ENCODE results near the gene TADA2A.
A peak's percentile ranks its signal among the peaks of the same experiment; 100 is the strongest.

Gene TADA2A, protein sequence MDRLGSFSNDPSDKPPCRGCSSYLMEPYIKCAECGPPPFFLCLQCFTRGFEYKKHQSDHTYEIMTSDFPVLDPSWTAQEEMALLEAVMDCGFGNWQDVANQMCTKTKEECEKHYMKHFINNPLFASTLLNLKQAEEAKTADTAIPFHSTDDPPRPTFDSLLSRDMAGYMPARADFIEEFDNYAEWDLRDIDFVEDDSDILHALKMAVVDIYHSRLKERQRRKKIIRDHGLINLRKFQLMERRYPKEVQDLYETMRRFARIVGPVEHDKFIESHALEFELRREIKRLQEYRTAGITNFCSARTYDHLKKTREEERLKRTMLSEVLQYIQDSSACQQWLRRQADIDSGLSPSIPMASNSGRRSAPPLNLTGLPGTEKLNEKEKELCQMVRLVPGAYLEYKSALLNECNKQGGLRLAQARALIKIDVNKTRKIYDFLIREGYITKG

DNA sequence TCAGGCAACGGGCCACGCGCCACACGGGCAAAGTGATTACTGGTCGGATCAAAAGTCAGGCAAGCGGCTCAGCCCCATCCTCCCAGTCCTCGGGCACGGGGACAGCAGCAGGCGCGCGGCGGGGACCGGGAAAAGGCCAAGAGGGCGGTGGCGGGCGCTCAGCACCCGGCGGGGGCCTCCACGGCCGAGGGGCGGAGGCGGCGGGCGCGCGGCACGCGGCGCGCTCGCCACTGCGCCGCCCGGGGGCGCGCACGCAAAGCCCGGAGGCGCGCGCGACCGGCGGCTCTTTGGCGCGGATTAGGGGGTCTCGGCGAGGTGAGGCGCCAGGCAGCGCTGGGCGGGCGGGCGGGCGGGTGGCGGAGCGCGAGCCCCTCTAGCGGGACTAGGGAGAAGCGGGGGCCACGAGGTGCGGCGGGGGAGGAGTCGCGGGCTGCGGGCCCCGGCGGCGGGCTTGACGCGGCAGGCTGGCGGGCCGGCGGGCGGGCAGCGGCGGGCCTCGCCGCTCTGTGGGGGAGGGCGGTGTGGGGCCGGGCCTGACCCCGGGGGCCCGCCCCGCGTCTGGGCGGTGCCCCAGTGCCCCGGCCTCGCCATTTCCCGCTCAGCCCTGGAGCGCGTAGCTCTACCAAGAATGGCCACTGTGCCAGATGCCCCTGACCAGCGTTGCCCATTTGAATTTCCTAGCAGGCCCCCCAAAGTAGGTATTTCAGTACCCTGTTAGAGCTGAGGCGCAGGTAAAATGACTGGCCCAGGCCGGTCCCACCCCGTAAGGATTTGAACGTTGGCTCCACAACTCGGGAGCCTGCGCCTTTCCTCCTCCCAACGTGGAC lies at the start of gene TADA2A, which contains the start of gene ACACA:
Gene TADA2A, plus strand, starts transcription at position 252 of the 827 bp plus-strand sequence. CDS start 4,480 bp downstream, outside the sequence.
Gene ACACA, minus strand, starts transcription at position 202 of the 827 bp plus-strand sequence. CDS start 537 bp downstream, outside the sequence.
- peak within 1 kb of the TSS; percentile 85 for H3K4me3 ChIP-seq (ENCODE audit: low read depth, low read length)

DNA sequence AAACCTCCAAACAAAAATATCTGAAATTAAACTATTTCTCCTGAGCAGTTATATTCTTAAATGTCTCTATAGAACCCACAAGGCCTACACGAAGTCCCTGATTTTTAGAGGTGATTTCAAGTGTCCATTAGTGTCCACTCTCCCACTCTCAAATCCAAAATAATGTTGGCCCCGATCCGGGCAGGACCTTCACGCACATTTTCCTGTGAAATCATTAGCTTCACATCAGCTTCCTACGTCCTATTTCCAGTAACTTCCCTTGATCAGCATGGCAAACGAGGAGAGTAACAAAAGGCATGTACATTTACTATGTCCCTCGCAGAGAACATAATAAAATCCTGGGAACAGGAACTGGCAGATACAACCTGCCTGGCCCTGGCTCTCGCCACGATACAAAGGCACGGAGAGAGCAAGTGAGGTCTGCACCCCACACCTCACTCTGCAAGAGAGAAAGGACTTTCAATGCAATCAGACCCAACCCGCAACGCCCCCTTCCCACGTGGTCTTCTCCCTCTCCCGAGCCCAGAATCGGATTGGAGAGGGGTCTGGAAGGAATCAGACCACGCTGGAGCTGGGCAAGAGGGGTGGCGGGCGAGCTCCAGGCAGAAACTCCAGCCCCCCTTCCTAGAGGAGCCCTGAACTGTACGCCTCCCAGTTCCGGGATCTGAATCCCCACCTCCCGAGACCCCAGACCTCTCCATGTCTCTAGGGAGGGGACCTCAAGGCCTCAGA lies 48.4 kb upstream of the TADA2A start:
- peak overlapping the region; percentile 77 for H3K4me3 ChIP-seq (ENCODE audit: low read depth, low read length)

DNA sequence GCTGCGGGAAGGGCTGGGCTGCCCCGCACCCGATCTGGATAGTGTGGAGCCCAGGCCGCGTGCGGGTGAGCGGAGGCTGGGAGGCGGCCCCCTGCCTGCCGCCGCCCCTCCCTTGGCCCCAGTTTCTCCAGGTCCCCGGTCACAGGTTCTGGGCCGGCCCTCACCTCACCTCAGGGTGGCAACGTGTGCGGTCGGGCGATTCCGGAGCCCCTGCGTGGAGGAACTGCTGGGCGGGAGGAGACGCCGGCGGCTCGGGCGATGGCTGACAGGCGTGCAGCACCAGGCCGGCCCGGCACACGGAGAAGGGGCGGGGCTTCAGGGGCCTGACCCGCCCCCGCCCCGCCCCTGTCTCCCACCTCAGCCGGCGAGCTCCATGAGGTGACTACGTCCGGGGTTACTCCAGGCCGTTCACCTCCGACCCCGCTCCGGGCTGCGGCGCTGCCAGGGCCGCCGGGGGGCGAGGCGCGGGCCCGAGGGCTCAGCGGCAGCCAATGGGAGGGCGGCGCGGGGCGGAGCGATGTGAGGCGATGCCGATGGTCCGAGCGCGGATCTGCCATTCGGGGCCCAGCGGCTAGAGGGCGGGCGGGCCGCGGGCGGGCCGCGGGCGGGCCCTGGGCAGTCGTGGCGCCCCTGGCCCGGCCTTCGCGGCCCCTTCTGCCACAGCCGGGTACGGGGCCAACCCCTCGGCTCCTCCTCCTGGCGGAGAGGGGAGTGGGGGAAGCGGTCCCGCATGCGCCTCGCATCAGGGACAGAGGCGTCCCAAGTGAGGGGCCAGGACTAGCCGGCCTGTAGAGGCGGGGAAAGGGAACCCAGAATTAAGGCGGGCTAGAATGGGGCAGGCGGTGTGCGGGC lies 47.6 kb upstream of the TADA2A start:
- peak overlapping the region; percentile 77 for H3K4me3 ChIP-seq (ENCODE audit: low read depth, low read length)

DNA sequence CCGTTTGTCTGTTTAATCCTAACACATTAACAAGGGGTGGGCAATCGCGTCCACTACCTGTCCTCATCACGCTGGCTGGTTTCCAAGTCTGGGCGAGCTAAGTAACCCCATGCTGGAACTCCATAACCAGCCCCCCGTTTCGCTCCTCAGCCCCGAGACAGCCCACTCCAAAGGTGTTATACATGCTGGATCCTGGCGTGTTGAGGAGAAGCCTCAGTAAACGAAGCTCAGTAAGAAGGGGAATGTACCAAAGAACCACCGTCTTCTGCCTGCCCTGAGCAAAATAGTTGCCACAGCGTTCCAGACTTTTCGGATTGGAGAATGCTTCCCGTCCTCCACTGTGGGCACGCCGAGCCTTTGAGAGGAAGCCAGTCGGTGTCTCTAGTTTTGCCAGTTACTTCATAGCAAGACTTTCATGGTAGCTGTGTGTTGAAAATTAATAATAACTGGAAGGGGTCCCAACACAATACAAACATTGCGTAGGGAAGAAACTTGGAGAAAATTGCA lies 47.0 kb upstream of the TADA2A start:
- no peak overlapping the region for H3K4me3 ChIP-seq (ENCODE audit: low read depth, low read length)

DNA sequence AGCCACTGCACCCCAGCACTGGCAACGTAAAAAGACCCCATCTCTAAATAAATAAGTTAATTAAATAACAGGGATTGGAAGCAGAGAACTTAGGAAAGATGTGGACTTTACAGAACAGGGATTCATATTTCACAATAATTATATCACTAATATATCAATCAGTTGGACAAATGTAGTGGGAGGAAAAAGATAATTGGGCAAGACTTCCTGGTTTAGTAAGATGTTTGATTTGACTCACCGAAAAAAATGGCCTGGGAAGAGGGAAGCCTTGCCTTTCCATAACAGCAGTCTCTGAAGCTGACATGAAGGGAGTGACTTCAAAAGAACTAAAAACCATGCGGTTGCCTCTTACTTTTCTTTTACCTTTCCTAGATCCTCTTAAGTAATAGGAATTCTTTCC lies 46.1 kb upstream of the TADA2A start:
- H3K4me3 ChIP-seq (ENCODE audit: low read depth, low read length): no peak overlapping the region

DNA sequence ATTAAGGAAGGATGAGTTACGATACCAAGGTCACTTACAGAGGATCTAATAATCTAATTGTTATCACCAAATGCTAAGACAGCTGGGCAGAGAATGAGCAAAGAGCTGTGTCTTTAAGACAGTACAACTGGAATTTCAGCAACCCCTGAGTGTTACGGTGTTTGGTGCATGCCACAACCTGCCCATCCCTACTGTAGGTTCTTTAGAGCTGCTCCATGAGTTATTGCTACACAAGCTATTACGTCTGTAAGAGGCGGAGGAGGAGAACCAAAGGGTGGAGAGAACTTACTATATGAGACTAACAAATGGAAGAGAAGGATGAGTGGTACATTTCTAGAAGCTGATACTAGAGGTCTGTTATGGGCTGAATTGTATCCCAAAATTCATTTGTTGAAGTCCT lies 45.1 kb upstream of the TADA2A start:
- no peak overlapping the region for H3K4me3 ChIP-seq (ENCODE audit: low read depth, low read length)

DNA sequence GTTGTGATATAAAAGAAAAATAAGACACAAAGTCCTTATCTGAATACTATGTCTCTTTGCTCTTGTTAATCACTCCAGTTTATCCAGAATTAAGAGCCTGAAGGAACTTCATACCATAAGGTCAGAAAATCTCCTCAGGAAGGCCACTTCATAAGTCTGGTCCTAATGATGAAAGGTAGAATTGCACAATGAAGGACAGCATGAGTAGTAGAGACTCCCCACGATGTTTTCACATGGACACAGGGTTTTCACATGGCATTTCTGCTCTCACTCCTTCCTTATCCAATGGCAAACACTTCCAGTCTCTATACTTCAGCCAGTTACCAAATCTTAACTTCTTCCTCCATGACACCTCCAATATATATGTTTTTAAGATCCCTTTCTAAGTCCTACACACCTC lies 41.1 kb upstream of the TADA2A start:
- no peak overlapping the region for H3K4me3 ChIP-seq (ENCODE audit: low read depth, low read length)

DNA sequence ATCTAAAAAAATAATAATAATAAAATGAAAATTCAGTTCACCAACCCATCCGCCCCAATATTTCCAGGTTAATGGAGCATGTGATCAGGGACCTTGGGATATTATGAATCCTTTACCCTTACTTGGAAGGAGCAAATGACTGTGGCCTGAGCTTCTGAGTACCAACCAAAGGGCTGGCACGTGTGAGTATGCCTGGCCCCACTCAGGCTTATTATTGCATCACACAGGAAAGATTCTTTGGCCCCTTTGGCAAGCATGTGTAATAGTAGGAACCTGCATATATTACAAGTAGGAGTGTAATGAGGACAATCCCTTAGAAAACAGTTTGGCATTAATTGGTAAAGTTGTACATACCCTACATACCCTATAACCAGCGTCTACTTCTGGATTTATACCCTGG lies 38.1 kb upstream of the TADA2A start:
- no peak overlapping the region for H3K4me3 ChIP-seq (ENCODE audit: low read depth, low read length)

DNA sequence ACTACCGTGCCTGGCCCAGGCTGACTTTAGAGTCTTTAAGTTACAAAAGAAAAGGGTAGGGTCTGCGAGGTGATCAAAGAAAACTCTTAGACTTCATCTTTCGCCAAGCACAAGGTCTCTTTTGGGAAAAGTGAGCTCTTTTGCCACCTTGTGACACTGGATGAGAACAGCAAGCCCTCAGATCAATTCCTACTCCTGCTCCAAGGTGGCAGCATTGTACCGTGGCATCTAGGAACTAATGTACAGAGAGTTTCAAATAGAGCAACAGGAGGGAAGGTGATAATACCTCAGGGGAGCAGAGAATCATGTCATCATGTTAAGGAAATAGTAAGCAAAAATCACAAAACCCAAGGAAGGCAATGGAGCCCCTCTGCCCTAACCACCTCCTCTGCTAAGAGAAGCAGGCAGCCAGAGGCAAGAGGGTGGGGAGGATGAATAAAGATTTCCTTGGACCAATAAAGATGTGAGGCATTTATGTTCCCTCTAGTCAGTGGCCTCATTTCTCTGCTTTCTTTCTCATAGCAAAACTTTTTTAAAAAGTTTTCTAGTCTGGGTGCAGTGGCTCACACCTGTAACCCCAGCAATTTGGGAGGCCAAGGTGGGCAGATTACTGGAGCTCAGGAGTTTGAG lies 33.0 kb upstream of the TADA2A start:
- H3K4me3 ChIP-seq (ENCODE audit: low read depth, low read length): no peak overlapping the region

DNA sequence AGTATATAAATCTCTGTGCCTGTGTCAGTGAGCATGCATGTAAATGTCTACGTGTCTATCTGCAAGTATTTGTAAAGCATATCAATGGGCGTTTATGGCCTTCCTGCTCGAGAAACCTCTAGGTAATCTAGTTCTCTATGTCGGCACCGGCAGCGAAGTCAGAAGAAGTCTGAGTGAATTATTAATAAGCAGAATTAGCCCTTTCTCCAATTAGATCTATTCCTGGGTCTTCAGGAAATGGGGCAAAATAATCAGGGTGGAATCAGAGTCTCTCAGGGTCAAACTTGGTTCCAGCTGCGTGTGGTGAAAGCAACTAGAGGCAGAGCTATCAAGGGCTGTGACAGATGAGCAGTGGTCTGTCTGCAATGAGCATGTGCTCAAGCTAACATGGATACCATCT lies 31.0 kb upstream of the TADA2A start, which contains the start of gene C17orf78:
Gene C17orf78, plus strand, starts transcription at position 280 of the 400 bp plus-strand sequence. Its CDS starts 108 bp downstream, at position 388.
- H3K4me3 ChIP-seq (ENCODE audit: low read depth, low read length): no peak within 1 kb of the TSS

DNA sequence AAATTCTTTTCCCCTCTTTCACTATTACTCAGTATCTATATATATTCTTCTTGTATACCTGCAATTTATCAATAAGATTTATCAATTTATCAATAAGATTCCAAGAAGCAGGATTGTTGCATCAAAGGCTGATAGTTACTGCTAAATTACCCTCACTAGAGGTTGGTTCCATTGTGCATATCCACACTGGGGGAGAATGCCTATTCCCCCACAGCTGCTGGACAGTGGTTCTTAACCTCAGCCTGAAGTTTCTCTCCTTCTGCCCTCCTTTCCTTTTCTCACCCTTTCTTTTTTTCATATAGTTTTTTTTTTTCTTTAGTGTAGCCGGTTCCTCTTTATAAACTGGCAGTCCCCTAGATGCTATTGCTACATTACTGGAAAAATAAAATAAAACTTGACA lies 24.6 kb upstream of the TADA2A start:
- H3K4me3 ChIP-seq (ENCODE audit: low read depth, low read length): no peak overlapping the region

DNA sequence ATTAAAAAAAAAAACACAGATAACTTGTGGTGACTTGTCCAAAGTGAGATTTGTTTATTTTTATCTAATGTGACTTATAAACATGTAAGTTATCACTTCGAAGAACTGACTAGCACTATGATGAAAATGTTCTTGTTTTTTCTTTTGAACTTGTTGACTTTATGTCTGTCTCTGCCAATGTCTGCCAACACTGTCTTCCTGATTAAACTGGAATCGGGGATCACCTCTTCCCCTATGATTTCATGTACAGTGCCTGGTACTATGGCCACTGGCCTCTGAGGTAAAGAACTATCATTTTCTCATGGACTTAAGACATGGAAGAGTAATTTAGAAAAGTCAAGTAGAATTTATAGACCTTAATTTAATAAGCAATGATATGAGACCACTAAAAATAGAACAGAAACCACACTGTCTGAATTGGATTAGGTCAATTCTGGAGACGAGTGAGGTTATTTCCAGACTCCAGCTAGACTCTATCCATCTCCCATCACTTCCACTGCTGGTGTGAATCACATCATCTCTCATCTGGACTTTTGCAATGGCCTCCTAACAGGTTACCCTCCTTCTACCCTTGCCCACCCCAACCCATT lies 22.0 kb upstream of the TADA2A start:
- no peak overlapping the region for H3K4me3 ChIP-seq (ENCODE audit: low read depth, low read length)

DNA sequence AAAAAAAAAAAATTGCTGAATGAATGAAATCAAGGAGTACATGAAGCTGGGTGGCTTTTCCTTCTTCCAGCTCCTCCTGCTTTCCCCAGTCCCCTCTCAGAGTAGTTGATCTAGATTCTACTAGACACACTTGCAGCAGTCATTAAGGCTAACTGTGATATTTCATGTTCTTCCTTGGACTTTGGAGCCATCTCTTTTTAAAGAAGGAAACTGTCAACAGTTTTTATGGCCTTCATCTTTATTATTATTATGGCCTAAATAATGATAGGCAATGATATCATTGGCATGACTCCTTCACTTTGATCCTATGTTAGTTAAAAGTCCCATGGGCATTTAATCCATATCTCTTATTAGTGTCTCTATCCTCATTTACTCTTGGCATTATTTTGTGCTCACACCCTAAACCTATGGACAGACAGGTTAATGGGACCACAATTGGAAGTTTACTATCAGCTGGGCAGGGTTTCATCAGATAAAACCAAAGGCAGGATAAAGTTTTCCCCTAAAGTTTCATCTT lies 21.2 kb upstream of the TADA2A start:
- H3K4me3 ChIP-seq (ENCODE audit: low read depth, low read length): no peak overlapping the region

DNA sequence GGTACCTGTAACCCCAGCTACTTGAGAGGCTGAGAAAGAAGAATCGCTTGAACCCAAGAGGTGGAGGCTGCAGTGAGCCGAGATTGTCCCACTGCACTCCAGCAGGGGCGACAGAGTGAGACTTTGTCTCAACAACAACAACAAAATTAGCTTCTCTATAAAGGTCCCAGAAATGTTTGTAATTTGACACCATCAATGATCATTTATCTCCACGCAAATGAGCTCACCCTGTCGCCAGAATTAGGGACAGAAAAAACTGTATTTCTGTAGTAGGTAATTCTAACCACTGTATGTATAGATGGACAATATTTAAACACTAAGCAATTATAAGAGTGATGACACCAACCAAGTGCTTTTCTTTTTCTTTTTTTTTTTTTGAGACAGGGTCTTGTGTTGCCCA lies 20.2 kb upstream of the TADA2A start:
- no peak overlapping the region for H3K4me3 ChIP-seq (ENCODE audit: low read depth, low read length)

DNA sequence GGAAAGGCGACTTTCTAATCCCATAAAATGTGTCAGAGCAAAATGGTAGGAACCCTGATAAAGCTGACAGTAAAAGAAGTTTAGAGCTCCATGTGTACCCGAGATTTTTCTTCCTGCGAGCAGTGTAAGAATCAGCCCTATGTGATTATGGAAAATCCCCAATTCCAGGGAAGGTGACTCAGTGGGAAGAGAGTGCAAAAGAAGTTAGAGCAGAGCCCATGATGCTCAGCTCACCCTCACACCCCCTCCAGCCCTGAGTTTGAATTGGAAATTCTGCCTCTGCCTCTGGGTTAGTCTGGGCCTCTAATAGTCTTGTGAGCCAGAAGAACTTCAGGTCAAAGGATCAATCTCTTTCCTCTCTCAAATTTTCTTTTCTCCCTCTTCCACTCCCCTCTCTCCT lies 18.4 kb upstream of the TADA2A start:
- no peak overlapping the region for H3K4me3 ChIP-seq (ENCODE audit: low read depth, low read length)

DNA sequence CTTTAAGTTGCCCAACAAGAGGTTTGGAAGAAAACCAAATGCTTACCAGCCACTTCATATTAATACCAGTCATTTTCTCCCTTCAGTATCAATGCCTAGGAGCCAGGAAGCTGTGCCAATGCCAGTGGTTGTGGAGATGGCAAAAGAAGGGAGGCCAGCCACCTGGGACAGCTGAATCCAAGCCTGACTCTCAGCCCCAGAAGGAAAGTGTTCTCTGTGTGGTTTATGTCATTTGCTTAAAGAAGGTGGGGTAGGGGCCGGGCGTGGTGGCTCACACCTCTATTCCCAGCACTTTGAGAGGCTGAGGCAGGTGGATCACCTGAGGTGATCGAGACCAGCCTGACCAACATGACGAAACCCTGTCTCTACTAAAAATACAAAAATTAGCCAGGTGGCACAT lies 17.5 kb upstream of the TADA2A start:
- no peak overlapping the region for H3K4me3 ChIP-seq (ENCODE audit: low read depth, low read length)

DNA sequence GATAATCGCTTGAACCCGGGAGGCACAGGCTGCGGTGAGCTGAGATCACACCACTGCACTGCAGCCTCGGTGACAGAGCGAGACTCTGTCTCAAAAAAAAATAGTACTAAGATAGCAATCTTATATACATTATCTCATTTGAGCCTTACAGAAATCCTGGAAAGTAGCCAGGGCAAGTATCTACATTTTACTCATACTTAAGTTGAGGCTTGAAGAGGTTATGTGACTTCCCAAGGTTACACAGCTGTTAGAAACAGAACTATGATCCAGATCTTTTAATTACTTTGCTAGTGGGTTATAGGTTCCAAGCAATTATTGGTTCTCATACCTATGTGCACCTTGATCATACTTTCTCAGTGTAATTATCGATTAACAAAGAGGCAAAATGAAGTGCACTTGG lies 15.5 kb upstream of the TADA2A start:
- H3K4me3 ChIP-seq (ENCODE audit: low read depth, low read length): no peak overlapping the region

DNA sequence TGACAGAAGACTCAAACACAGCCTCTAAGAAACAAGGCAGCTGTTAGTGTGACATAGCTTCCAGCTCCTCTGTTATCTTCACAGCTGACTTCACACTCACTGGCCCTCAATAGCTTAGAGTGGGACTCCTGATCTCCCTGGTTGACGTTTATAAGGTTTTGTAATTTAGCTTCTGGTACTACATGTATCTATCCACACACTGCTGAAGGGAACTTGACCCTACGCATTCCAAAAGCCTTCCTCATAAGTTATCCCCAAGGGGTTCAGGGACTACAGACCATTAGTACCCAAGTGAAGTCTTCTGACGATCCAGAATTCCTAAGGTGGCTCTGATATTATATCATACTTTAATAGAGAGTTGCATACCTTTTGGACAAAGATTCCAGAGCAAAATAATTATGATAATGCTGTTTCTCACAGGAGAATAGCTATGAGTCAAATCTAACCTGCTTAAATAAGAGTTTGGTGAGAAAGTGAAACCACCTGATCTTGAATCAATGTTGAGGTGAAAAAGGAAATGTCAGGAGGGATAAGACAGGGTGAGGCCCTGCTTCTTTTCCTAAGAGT lies 14.6 kb upstream of the TADA2A start:
- no peak overlapping the region for H3K4me3 ChIP-seq (ENCODE audit: low read depth, low read length)

DNA sequence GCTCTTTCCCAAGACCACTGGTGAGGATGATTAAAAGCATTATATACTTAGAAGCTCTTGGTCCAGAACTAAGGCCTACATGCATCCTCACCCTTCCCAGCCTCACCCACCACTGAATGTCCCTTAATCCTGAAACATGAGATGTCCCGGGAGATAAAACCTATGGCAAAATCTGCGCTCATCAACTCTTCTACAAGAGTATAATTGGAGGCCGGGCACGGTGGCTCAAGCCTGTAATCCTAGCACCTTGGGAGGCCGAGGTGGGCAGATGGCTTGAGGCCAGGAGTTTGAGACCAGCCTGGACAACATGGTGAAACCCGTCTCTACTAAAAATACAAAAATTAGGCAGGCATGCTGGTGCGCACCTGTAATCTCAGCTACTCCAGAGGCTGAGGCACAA lies 13.3 kb upstream of the TADA2A start:
- H3K4me3 ChIP-seq (ENCODE audit: low read depth, low read length): no peak overlapping the region
